Cardiac fibroblast (primary cell): Measurements from ENCODE around the gene ZNF304.

Source experiments
- DNase-seq, 2 donors: peaks; one replicate each; pipeline versions ENCODE4 v3.0.0 to v3.0.0-alpha.2; 2010; ENCODE audit warnings: low read depth in 2 of 2
- H3K4me3 ChIP-seq, 2 donors: replicated peaks in 1 of 2; 1 replicate in 1 of 2; 2 replicates in 1 of 2; pipeline ENCODE4 v1.5.1; 2011; ENCODE audit warnings: low read depth in 2 of 2, low read length in 2 of 2, mild to moderate bottlenecking in 2 of 2, moderate library complexity in 1 of 2
- CTCF ChIP-seq: IDR thresholded peaks from one replicate; pipeline ENCODE4 v1.5.1; 2011; ENCODE audit warnings: low read depth, mild to moderate bottlenecking, low read length, inconsistent platforms

ZNF304 gene

GRCh38 chr19:57350877-57351805 is at the start of gene ZNF304:
Gene ZNF304, plus strand, starts transcription at chr19:57351271. Its CDS starts 394 bp downstream, at chr19:57351665.
- no peak for TF ChIP-seq CTCF
- peak within 1 kb of the TSS; percentile 98 to 99 for H3K4me3 ChIP-seq
- DNase-seq = peak; percentile 95 to 96

GRCh38 chr19:57302020-57302465 is 49.0 kb upstream of the ZNF304 start:
- peak; percentile 98 to 99 for DNase-seq
- no peak for TF ChIP-seq CTCF
- H3K4me3 ChIP-seq = no peak overlapping the region

GRCh38 chr19:57302727-57303401 is 48.2 kb upstream of the ZNF304 start:
- DNase-seq = peak in 1 of 2 donors; percentile 55
- peak; percentile 12 for TF ChIP-seq CTCF
- no peak overlapping the region for H3K4me3 ChIP-seq

- no peak for DNase-seq
- no peak overlapping the region for H3K4me3 ChIP-seq
- TF ChIP-seq CTCF = no peak
Observed at GRCh38 chr19:57305056-57305455, 46.0 kb upstream of the ZNF304 start.

- no peak for DNase-seq
- TF ChIP-seq CTCF = no peak
- no peak overlapping the region for H3K4me3 ChIP-seq
Observed at GRCh38 chr19:57308514-57308913, 42.6 kb upstream of the ZNF304 start.

GRCh38 chr19:57310792-57311191 is 40.3 kb upstream of the ZNF304 start:
- no peak overlapping the region for H3K4me3 ChIP-seq
- no peak for TF ChIP-seq CTCF
- DNase-seq = no peak
